Measurements from ENCODE around the gene SLC33A1.
"Not testable (repeated sequence)": the region's sequence is repeated elsewhere in the genome, so short reads cannot be mapped to it uniquely, and the experiment has no call there.

Gene SLC33A1

DNA sequence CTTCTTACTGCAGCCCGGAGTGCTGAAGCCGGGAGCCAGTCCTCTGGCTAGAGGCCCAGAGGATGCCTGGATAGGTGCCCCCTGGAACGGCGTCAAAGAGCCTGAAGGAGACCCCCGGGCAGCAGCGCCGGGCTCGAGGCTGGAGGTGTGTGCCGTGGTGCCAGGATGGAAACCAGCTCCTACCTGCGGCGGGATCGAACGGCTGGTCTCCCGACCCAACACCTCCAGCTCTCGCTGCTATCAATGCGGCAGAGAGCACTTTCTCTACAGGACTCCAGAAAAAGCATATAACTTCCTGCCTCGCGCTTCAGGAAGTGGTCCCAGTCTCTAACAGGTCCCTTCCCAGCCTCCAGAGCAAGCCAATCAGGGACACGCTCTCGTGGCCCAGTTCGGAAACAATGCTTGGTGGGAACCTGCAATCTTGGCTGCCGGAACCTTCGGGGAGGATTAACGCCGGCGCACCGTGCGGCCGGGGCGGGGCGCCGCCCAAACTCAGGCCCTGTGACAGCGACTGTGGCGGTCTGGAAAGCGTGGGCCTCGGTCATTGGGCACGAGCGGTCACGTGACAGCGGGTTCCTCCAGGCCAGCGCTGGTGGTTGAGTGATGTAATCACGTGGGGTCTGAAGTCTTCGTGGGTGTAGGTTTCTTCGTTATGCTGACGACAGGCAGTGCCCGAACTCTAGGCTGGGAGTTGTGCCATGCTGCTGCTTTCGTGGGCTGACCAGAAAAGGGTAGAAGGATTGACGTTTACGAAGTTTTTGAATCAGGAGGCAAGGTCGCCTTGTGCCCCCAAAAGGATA lies at the start of gene SLC33A1:
SLC33A1 (minus strand) TSS at position 287 of the 800 bp plus-strand sequence. CDS start 430 bp downstream, outside the sequence.
- in situ Hi-C loops (cut with HindIII; ENCODE audit: low sequenced_read_pairs): no loop called here

DNA sequence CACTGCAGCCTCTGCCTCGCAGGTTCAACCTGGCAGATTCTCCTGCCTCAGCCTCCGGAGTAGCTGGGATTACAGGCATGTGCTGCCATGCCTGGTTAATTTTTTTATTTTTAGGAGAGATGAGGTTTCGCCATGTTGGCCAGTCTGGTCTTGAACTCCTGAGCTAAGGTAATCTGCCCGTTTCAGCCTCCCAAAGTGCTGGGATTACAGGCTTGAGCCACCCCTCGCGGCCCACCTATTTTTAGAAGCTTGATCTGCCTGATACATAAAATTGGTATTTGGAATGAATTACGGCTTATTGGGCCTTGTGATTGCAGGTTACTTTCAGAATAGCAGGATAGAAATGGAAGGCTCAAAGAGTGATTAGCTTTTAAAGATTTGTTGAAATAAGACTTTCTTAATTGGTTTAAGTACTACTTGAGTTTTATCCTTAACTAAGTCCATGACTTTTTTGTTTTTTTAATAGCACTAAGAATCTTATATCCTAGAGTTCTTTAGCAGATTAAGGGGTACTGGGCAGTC lies 41.2 kb upstream of the SLC33A1 start:
- in situ Hi-C loops (cut with HindIII; ENCODE audit: low sequenced_read_pairs): no loop called here

DNA sequence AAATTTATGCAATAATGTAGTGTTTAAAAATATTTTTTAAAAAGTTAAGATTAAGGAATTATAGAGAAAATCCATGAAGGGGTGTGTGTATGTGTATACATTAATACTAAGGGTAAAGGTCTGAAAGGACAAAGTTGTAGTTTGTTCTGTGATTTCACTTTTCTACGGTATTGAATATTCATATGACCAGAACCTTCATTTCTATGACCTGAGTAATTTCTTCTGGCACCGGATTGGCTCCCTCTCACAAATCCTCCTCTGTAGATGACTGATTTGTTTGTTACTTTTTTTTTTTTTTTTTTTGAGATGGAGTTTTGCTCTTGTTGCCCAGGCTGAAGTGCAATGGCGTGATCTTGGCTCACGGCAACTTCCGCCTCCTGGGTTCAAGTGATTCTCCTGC lies 37.1 kb upstream of the SLC33A1 start:
- in situ Hi-C loops (cut with HindIII; ENCODE audit: low sequenced_read_pairs): no loop called here

DNA sequence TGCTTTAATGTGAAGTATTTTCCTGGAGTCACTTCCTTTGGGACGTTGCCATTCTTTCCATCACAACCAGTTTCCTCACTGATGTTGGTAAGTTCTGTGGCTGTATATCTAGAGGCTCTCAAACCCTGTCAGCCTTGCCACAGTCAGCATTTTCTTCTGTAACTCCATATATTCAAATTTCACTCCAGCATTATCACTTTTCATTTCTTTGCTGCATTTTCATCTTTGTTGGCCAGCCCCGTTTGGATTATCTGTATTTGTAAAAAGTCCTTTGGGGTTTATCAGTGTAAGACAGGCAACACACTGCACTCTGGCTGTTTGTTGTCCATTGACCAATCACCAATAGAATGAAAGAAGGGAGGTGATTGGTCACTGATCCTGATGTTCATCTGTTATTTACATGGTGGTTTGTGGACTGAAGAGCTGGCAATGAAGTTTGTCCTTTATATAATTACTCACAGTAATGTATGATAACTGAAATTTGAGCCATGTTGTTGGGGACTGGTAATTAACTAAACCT lies 36.5 kb upstream of the SLC33A1 start:
- in situ Hi-C loops (cut with HindIII; ENCODE audit: low sequenced_read_pairs): no loop called here

DNA sequence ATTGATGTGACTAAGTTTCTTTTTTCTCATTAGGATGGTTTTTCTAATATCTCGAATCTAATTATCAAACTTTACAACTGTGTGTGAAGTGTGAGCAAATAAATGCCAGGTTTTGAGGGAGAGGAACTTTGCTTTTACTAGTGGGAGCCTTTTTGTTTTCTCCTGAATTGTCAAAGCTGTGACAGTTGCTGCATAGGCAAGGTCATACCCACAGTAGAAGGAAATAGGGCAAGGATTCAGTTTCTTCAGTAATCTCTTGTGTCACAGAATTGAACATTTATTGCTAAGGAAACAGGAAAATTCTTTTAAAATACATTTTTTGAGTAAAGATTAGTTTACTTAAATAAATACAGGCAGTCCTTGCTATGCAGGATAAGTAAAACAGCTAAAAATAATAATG lies 35.7 kb upstream of the SLC33A1 start:
- in situ Hi-C loops (cut with HindIII; ENCODE audit: low sequenced_read_pairs): no loop called here

DNA sequence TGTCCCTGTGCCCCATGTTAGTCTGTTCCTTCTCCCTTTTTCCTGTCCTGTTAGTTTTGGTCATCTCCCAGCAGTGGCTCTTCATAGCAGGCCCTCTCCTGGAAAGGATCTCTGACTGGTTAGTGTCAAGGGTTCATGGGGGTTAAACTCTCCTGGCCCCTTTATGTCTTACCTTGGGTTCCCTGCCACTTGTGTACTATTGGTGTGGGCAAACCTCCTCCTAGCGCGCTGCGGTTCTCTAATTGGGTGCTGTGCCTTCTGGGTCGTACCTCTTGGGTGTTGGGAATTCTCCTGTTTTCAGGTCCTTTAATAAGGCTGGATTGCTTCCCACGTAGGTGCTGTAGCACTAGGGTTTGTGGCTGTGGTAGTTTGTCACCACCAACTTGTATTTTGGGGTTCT lies 35.0 kb upstream of the SLC33A1 start:
- in situ Hi-C loops (cut with HindIII; ENCODE audit: low sequenced_read_pairs): no loop called here

DNA sequence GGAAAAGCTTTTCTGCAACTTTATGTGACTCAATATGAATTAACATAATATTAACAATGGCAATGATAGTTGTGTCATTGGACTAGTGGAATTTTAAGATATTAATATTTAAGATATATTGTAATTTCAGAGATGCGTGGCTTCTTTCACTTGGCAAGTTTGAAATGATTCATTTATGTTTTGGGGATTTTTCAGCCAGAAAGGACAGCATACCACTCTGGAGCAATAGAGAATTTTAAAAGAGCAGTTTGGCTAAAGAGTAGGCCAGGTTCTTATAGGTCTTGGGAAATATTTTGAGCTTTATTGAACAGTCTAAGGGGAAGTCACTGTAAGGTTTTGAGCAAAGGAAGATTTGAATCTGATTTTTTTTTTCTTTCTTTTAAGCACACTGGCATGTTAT lies 32.7 kb upstream of the SLC33A1 start:
- in situ Hi-C loops (cut with HindIII; ENCODE audit: low sequenced_read_pairs): no loop called here

DNA sequence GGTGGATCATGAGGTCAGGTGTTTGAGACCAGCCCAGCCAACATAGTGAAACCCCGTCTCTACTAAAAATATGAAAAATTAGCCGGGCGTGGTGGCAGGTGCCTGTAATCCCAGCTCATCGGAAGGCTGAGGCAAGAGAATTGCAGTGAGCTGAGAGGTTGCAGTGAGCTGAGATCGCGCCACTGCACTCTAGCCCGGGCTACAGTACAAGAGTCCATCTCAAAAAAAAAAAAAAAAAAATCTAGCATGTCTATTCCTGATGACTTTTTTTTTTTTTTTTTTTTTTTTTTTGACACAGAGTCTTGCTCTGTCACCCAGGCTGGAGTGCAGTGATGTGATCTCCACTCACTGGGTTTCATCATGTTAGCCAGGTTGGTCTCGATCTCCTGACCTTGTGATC lies 32.1 kb upstream of the SLC33A1 start:
- in situ Hi-C loops (cut with HindIII; ENCODE audit: low sequenced_read_pairs): not testable (repeated sequence)

DNA sequence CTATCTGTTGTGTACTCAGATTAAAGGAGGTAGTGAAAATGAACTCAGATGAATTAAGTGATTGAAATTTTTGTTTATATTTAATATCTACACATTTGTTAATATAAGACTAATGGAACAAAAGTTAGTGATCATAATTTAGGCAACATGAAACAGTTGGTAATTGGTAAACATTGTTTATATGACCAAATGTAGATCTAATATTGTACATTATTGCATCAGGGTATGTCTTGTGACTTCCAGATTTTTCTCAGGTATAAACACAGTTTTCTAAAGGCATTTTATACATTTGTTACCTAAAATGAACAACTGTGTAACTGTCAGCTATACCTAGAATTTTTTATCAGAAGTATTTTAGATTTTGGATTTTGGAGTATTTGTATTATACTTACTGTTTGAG lies 31.1 kb upstream of the SLC33A1 start:
- in situ Hi-C loops (cut with HindIII; ENCODE audit: low sequenced_read_pairs): no loop called here

GRCh38 chr3:155884292-155884691 lies 30.1 kb upstream of the SLC33A1 start:
- in situ Hi-C loops (cut with HindIII; ENCODE audit: low sequenced_read_pairs): no loop called here

DNA sequence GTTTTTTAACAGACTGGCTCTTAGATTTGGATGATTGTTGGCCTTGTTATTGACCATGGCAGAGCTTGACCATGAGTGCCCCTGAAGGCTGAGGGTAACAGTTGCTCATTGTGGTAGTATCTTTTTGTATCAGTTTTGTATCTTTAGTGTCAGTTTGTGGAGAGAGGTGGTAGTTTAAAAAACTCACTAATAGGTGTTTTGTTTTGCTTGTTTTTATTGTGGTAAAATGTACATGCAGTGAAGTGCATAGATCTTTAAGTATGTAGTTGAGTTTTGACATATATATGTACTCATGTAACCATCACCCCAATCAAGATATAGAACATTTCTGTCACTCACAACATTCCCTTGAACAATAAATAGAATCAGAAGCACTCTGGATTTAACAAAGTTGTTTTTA lies 26.1 kb upstream of the SLC33A1 start:
- in situ Hi-C loops (cut with HindIII; ENCODE audit: low sequenced_read_pairs): no loop called here

DNA sequence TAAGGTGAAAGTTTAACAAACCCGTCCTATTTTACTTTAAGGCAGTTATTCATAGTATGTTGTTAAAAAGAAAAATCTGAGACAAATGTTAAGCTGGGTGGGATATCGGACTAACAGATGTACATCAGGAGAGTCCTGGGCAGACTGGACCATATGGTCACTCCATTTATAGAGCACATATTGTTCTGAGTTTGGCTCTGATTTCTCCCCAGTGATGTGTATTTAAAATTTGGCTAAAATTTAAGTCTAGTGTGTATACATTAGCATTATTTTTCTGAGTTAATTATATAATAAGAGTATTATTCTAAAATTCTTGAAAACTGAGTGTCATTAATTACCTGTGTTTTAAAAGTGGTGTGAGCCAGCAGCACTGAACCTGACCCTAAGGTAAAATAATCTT lies 22.3 kb upstream of the SLC33A1 start:
- in situ Hi-C loops (cut with HindIII; ENCODE audit: low sequenced_read_pairs): no loop called here

GRCh38 chr3:155876037-155876436 lies 21.8 kb upstream of the SLC33A1 start:
- in situ Hi-C loops (cut with HindIII; ENCODE audit: low sequenced_read_pairs): no loop called here

- in situ Hi-C loops (cut with HindIII; ENCODE audit: low sequenced_read_pairs): no loop called here
Observed at GRCh38 chr3:155872904-155873646, 18.8 kb upstream of the SLC33A1 start.

DNA sequence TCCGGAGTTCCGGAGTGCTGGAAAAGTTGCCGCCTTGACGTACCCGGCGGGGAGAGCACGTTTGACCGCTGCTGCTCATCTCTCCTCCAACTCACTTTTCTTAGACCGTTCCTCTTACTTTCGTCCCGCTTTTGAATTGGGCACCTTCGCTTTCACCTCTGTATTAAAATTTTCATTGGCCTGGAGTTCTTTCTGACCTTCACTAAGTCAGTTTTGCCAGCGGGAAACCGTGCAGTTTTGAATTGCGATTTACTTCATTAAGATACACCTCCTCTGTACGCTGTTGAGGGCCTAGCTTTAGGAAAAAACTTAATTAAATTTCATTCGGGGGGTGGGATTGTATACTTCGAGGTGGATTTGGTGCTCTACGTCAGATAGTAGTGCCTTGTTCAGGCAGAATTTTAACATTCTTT lies 17.5 kb upstream of the SLC33A1 start:
- in situ Hi-C loops (cut with HindIII; ENCODE audit: low sequenced_read_pairs): no loop called here

GRCh38 chr3:155870945-155871745 lies 16.9 kb upstream of the SLC33A1 start:
- in situ Hi-C loops (cut with HindIII; ENCODE audit: low sequenced_read_pairs): no loop called here

DNA sequence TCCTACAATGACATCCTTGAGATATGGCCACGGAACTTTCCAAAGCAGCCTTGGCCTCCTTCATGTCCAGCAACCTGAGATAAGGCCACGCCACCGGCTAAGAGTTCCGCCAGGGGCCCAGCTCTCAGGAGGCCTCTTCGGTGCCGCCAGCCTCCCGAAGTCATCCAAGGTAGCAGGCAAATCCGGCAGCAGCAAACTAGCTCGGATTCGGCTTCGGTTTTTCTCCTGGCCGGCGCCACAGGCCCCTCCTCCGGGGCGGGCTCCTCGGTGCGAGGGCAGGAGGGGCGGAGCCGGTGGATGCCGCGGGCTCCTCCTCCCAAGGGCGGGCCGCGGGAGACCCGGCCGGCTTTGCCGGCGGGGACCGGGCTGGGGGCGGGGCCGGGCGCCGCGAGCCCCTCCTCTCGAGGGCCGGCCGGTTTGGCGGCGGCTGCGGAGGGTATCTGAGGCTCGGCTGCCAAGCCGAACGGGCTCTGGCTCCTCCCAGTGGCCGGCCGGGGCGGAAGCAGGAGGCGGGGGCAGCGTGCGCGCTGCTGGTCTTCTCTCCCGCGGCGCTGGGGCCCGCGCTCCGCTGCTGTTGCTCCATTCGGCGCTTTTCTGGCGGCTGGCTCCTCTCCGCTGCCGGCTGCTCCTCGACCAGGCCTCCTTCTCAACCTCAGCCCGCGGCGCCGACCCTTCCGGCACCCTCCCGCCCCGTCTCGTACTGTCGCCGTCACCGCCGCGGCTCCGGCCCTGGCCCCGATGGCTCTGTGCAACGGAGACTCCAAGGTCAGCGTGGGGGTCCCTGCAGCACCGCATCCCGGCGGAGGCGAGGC lies 16.1 kb upstream of the SLC33A1 start, which contains the start of gene GMPS:
GMPS (plus strand) TSS at position 518 of the 812 bp plus-strand sequence; CDS start at position 739, 221 bp downstream.
- in situ Hi-C loops (cut with HindIII; ENCODE audit: low sequenced_read_pairs): no loop called here

DNA sequence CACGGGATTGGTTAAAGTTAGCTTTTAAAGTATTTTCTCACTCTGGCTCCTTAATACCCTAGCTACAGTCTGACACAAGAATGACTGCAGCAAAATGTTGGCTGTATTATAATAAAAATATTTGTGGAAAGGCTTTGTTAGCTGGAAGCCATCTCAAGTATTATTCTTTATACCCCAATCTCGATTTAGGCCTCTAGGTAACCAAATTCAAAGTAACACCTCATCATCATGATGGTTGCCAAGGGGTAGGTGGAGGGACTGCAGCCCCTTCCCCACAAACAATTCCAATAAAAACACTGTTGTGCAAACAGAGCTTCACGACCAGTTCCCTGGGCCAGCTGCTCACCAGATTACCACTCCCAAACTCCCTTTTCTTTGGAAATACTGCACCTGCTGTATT lies 15.5 kb upstream of the SLC33A1 start:
- in situ Hi-C loops (cut with HindIII; ENCODE audit: low sequenced_read_pairs): no loop called here

DNA sequence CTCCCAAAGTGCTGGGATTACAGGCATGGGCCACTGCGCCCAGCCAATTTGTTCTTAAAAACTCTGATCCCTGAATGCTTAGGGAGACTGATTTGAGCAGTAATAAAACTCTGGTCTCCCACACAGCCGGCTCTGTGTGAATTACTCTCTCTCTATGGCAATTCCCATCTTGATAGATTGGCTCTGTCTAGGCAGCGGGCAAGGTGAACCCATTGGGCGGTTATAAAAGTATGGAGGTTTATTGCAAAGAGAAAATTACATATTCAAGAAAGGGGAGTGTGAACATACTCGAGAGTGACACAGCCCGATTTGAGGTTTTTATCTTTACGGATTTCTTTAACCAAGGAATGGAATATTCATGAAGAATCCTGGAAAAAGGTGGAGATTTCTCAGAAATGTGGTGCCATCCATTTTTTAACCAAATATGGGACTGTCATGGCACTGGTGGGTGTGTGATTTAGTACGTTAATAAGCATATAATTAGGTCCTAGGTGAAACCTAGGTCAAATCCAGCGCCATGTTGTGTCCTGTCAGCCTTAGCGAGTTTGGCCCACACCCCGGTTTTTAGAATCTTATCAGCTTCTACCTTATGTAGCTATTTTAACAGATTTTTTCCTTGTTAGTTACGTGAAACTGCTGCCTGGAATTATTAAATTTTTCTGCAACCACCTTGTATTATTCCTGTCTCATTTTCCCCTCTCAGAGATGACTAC lies 9.0 kb upstream of the SLC33A1 start:
- in situ Hi-C loops (cut with HindIII; ENCODE audit: low sequenced_read_pairs): no loop called here
